H1 (cell line): ENCODE data around the gene KRTAP1-5. TPM values are rescaled to one million over a fixed set of nuclear protein-coding genes. Genes with fewer than 3 reads are reported as not detected.

Experiments
- CTCF ChIA-PET: fragments of 300-600 bp; sonication (Branson Sonifier 250); formaldehyde crosslinking; loops from one replicate; lab custom pipeline; 2021; ENCODE audit not compliant: partially characterized antibody; lab: Charles Lee
- POLR2A ChIA-PET: fragments of 300-600 bp; sonication (Branson Sonifier 250); formaldehyde crosslinking; loops from one replicate; lab custom pipeline; 2021; ENCODE audit warnings: inconsistent platforms; ENCODE audit not compliant: partially characterized antibody; lab: Charles Lee
- DNase-seq, 2 experiments: peaks; one replicate each; pipeline versions ENCODE4 v3.0.0 to v3.0.0-alpha.2; 2010 to 2022; ENCODE audit warnings: low spot score in 2 of 2, low read depth in 1 of 2, mixed read lengths in 1 of 2
- FAIRE-seq: peaks from 2 replicates; lab custom pipeline; 2011; peaks lifted over from hg19 to GRCh38; lab: Jason Lieb, UNC
- H2AFZ ChIP-seq: 2 replicates; pipeline ENCODE4 v1.8.1; 2012; ENCODE audit warnings: low read length, inconsistent platforms
- H2AK5ac ChIP-seq: 2 replicates; pipeline ENCODE4 v1.6.1; 2013; ENCODE audit warnings: low read depth, low read length
- H2BK120ac ChIP-seq: replicated peaks from 2 replicates; pipeline ENCODE3; 2013; ENCODE audit warnings: low read depth, low read length, inconsistent platforms
- H2BK12ac ChIP-seq: 2 replicates; pipeline ENCODE4 v1.6.1; 2013; ENCODE audit warnings: low read depth, low read length
- H2BK15ac ChIP-seq: 2 replicates; pipeline ENCODE4 v1.6.1; 2013; ENCODE audit warnings: low read length
- H2BK20ac ChIP-seq: 2 replicates; pipeline ENCODE4 v1.6.1; 2013; ENCODE audit warnings: low read length
- H2BK5ac ChIP-seq: 2 replicates; pipeline ENCODE4 v1.6.1; 2013; ENCODE audit warnings: low read depth, low read length
- H3K14ac ChIP-seq: 2 replicates; pipeline ENCODE4 v1.6.1; 2013; ENCODE audit warnings: inconsistent platforms; ENCODE audit not compliant: insufficient read length
- H3K18ac ChIP-seq: 2 replicates; pipeline ENCODE4 v1.6.1; 2013; ENCODE audit warnings: low read length; ENCODE audit errors: extremely low read depth
- H3K23ac ChIP-seq: 2 replicates; pipeline ENCODE4 v1.6.1; 2013; ENCODE audit warnings: inconsistent platforms; ENCODE audit not compliant: insufficient read length
- H3K23me2 ChIP-seq: 2 replicates; pipeline ENCODE4 v1.6.1; 2013; ENCODE audit warnings: low read depth, low read length
- H3K27ac ChIP-seq: 2 replicates; pipeline ENCODE4 v1.6.1; 2011; ENCODE audit warnings: low read depth, low read length, inconsistent platforms
- H3K27me3 ChIP-seq, 4 experiments: replicated peaks in 1 of 4; 1 replicate in 1 of 4; 2 replicates in 3 of 4; pipeline versions ENCODE4 v1.6.1 to v1.8.1; 2011 to 2013; ENCODE audit warnings: low read length in 3 of 4, mild to moderate bottlenecking in 3 of 4, inconsistent platforms in 2 of 4, mixed read lengths in 2 of 4, moderate library complexity in 1 of 4; ENCODE audit not compliant: control insufficient read depth in 3 of 4, insufficient read depth in 3 of 4; ENCODE audit errors: extremely low read depth in 1 of 4
- H3K36me3 ChIP-seq, 4 experiments: 2 replicates each; pipeline versions ENCODE4 v1.6.1 to v1.8.1; 2011 to 2013; ENCODE audit warnings: mild to moderate bottlenecking in 4 of 4, low read length in 3 of 4, moderate library complexity in 2 of 4, control low read depth in 1 of 4, inconsistent platforms in 1 of 4; ENCODE audit not compliant: insufficient read depth in 4 of 4, control insufficient read depth in 2 of 4
- H3K4ac ChIP-seq: replicated peaks from 2 replicates; pipeline ENCODE3; 2013; ENCODE audit warnings: low read length, low read depth, mixed read lengths, inconsistent platforms; ENCODE audit not compliant: insufficient read length
- H3K4me1 ChIP-seq, 4 experiments: replicated peaks in 1 of 4; 1 replicate in 1 of 4; 2 replicates in 3 of 4; pipeline versions ENCODE4 v1.6.1 to v1.8.1; 2011 to 2013; ENCODE audit warnings: low read length in 3 of 4, inconsistent platforms in 2 of 4, mixed read lengths in 1 of 4; ENCODE audit not compliant: insufficient read depth in 4 of 4, control insufficient read depth in 3 of 4
- H3K4me2 ChIP-seq, 2 experiments: 2 replicates each; pipeline versions ENCODE4 v1.6.1 to v1.8.1; 2011 to 2013; ENCODE audit warnings: low read depth in 2 of 2, low read length in 2 of 2, control low read depth in 1 of 2, inconsistent platforms in 1 of 2, mild to moderate bottlenecking in 1 of 2; ENCODE audit not compliant: insufficient read depth in 1 of 2
- H3K4me3 ChIP-seq, 4 experiments: fragments of 200-600, 300-600 bp in 1 of 4; sonication (generic), shearing (Covaris generic), sonication (Bioruptor Twin) in 1 of 4; 2 replicates each; pipeline versions ENCODE4 v1.5.1 to v1.8.1; 2011 to 2016; ENCODE audit warnings: low read length in 4 of 4, low read depth in 3 of 4, control low read depth in 2 of 4, inconsistent platforms in 2 of 4, mild to moderate bottlenecking in 2 of 4, mixed read lengths in 1 of 4, moderate library complexity in 1 of 4; ENCODE audit not compliant: insufficient read depth in 2 of 4; ENCODE audit errors: extremely low read depth in 1 of 4
- H3K56ac ChIP-seq: replicated peaks from 2 replicates; pipeline ENCODE3; 2013; ENCODE audit warnings: low read depth, mild to moderate bottlenecking, mixed read lengths, low read length, inconsistent platforms; ENCODE audit not compliant: insufficient read length
- H3K79me1 ChIP-seq: 2 replicates; pipeline ENCODE4 v1.6.1; 2013; ENCODE audit warnings: low read depth, low read length, control low read depth
- H3K79me2 ChIP-seq, 2 experiments: 2 replicates each; pipeline versions ENCODE4 v1.6.1 to v1.8.1; 2012 to 2013; ENCODE audit warnings: low read length in 2 of 2, mild to moderate bottlenecking in 2 of 2, inconsistent platforms in 1 of 2; ENCODE audit not compliant: insufficient read depth in 2 of 2, control insufficient read depth in 1 of 2
- H3K9ac ChIP-seq, 4 experiments: replicated peaks in 1 of 4; 1 replicate in 1 of 4; 2 replicates in 3 of 4; pipeline versions ENCODE4 v1.6.1 to v1.8.1; 2011 to 2013; ENCODE audit warnings: low read depth in 3 of 4, low read length in 3 of 4, control low read depth in 2 of 4, mild to moderate bottlenecking in 2 of 4, moderate library complexity in 2 of 4, inconsistent platforms in 1 of 4; ENCODE audit errors: extremely low read depth in 1 of 4
- H3K9me3 ChIP-seq, 2 experiments: 2 replicates each; pipeline versions ENCODE4 v1.6.1 to v1.8.1; 2012 to 2013; ENCODE audit warnings: mild to moderate bottlenecking in 2 of 2, moderate library complexity in 2 of 2, control low read depth in 1 of 2, inconsistent platforms in 1 of 2, low read depth in 1 of 2, low read length in 1 of 2, mixed read lengths in 1 of 2; ENCODE audit not compliant: insufficient read depth in 2 of 2
- H4K20me1 ChIP-seq, 2 experiments: replicated peaks in 1 of 2; 2 replicates each; pipeline versions ENCODE3 to v1.8.1; 2011 to 2013; ENCODE audit warnings: inconsistent platforms in 2 of 2, low read length in 2 of 2, mild to moderate bottlenecking in 1 of 2; ENCODE audit not compliant: insufficient read depth in 2 of 2, control insufficient read depth in 1 of 2
- H4K5ac ChIP-seq: 2 replicates; pipeline ENCODE4 v1.6.1; 2013; ENCODE audit warnings: low read length, low read depth, mixed read lengths, inconsistent platforms; ENCODE audit not compliant: insufficient read length
- H4K8ac ChIP-seq: 2 replicates; pipeline ENCODE4 v1.8.0; 2013; ENCODE audit warnings: mild to moderate bottlenecking, moderate library complexity, low read length, inconsistent platforms; ENCODE audit not compliant: insufficient read depth; ENCODE audit errors: extremely low read depth
- H4K91ac ChIP-seq: replicated peaks from 2 replicates; pipeline ENCODE3; 2013; ENCODE audit warnings: low read length, mixed read lengths, inconsistent platforms; ENCODE audit not compliant: insufficient read length
- NRF1 ChIP-seq: IDR thresholded peaks from 2 replicates; pipeline ENCODE4 v1.6.1; 2011; ENCODE audit warnings: mild to moderate bottlenecking, low read depth, low read length, improper control_type of control experiment
- WGBS, 2 experiments: shearing (Covaris generic) in 1 of 2; methylation state at CpG; one replicate each; pipeline versions ENCODE4 v1.1.6 to v1.1.7; 2013 to 2015; ENCODE audit warnings: low lambda C conversion rate in 2 of 2, mixed read lengths in 2 of 2, inconsistent platforms in 1 of 2, low coverage in 1 of 2, missing lambda C conversion rate in 1 of 2; ENCODE audit not compliant: insufficient replicate concordance in 2 of 2, insufficient coverage in 1 of 2, insufficient read length in 1 of 2; ENCODE audit errors: extremely low coverage in 1 of 2, missing lambda C conversion rate in 1 of 2; 5-methylcytosine and 5-hydroxymethylcytosine counted together
- polyA plus RNA-seq, 7 experiments: library from polyadenylated mRNA; depleted of rRNA in 3 of 7; stranded (reverse) in 5 of 7; unstranded in 2 of 7; fragments of >200 nt in 5 of 7; fragments of 200-250 nt in 2 of 7; gene quantifications; 1 replicate in 5 of 7; 2 replicates in 1 of 7; 4 replicates in 1 of 7; pipeline versions ENCODE4 v1.2.1 to v1.2.3, GENCODE V29; 2011 to 2013; ENCODE audit warnings: missing spikeins in 2 of 7, mixed read lengths in 2 of 7
- total RNA-seq: library from RNA; stranded (reverse); fragmentation: NEBNext Ultra II Directional; extraction: Animal tissue kit (Norgen Biotek cat#: 25700); gene quantifications from 2 replicates; pipeline ENCODE4 v1.2.1, GENCODE V29; 2021

KRTAP1-5 gene
- total and polyA plus RNA-seq, 2 of the 8 experiments (the other 6 are each of a cell fraction or from before 2014, with no cell fraction given) = not detected

DNA sequence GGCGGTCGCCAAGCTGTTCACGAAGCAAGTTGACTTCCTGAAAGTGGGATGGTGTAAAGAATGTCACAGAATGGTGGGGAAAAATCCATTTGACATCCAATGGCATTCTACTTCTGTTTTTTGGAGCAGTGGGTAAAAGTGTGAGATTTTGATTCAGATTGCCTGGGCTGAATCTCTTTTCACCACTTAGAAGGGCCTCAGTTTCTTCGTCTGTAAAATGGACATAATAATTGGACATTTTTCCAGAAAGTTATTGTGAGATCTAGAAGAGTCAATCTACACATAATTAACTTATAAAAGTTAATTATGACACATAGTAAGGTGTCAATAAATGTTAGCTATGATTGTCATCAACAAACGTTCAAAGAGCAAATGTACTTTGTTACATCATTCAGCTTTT lies 45.9 kb downstream of the KRTAP1-5 start:
- Histone ChIP-seq H3K27me3 (no peaks in the 10 kb centered on the region), H2BK5ac (no peak overlapping the region), H2BK20ac (no peak overlapping the region), H3K23me2 (no peaks in the 10 kb centered on the region), H3K14ac (no peak overlapping the region), H4K20me1 (no peaks in the 10 kb centered on the region), H3K36me3 (no peaks in the 10 kb centered on the region), H2BK120ac (no peak overlapping the region), H2BK12ac (no peak overlapping the region), H2BK15ac (no peak overlapping the region), H3K4me2 (no peak overlapping the region), H4K8ac (no peak overlapping the region), H3K4ac (peak overlapping the region; percentile 74), H4K5ac (no peak overlapping the region), H3K79me2 (no peaks in the 10 kb centered on the region), H3K27ac (no peak overlapping the region), H3K18ac (no peak overlapping the region), H3K23ac (no peak overlapping the region), H2AFZ (no peak overlapping the region), H3K4me3 (no peak overlapping the region), H3K79me1 (no peaks in the 10 kb centered on the region), H3K4me1 (peaks cover 3 to 8% (median 6%) of the 10 kb centered on the region in 4 experiments; a peak in 4 of 7 replicates), H2AK5ac (no peak overlapping the region), H3K9me3 (no peaks in the 10 kb centered on the region), H3K56ac (no peak overlapping the region), H4K91ac (no peak overlapping the region), H3K9ac (no peak overlapping the region)
- DNase-seq = no peak
- FAIRE-seq = no peak
- ChIA-PET POLR2A (no interaction called here), CTCF (interaction anchor here (0.8 to 5.4 kb wide), 4 partner anchors 18 to 342 kb away, joined by 3 to 34 read pairs (median 4); no protein-coding TSS in a partner anchor)
- 98% methylated on average over 5 of the region's 5 CpGs; no CpG with 5 or more reads in 1 of the 2 experiments for WGBS, 2 experiments
- no peak for TF ChIP-seq NRF1
